MM.1S (cell line): ENCODE results near the gene EAF1.
"Not testable (repeated sequence)": the region's sequence is repeated elsewhere in the genome, so short reads cannot be mapped to it uniquely, and the experiment has no call there.

Source experiments
- DNase-seq: peaks from one replicate; pipeline ENCODE4 v3.0.0-alpha.2; 2015
- H2AFZ ChIP-seq: fragments of 300-600 bp; sonication (generic); 2 replicates; pipeline ENCODE4 v1.6.0; 2016; ENCODE audit warnings: antibody characterized with exemption, low read length
- H3F3A ChIP-seq: fragments of 300-600 bp; sonication (generic); 2 replicates; pipeline ENCODE4 v1.6.1; 2016; ENCODE audit warnings: mild to moderate bottlenecking, antibody characterized with exemption, low read length, moderate library complexity, mixed read lengths; ENCODE audit not compliant: insufficient read depth
- H3K27ac ChIP-seq: fragments of 300-600 bp; sonication (generic); 2 replicates; pipeline ENCODE4 v1.5.1; 2016; ENCODE audit warnings: mild to moderate bottlenecking, low read length
- H3K27me3 ChIP-seq: fragments of 300-600 bp; sonication (generic); replicated peaks from 2 replicates; pipeline ENCODE4 v1.6.0; 2016; ENCODE audit warnings: low read length; ENCODE audit not compliant: insufficient read depth
- H3K36me3 ChIP-seq: fragments of 300-600 bp; sonication (generic); replicated peaks from 2 replicates; pipeline ENCODE4 v1.6.1; 2016; ENCODE audit warnings: mild to moderate bottlenecking, low read length, mixed read lengths; ENCODE audit not compliant: insufficient read depth
- H3K4me1 ChIP-seq: fragments of 300-600 bp; sonication (generic); 2 replicates; pipeline ENCODE4 v1.6.1; 2016; ENCODE audit warnings: low read length, mixed read lengths
- H3K4me2 ChIP-seq: fragments of 300-600 bp; sonication (generic); 2 replicates; pipeline ENCODE4 v1.6.0; 2016; ENCODE audit warnings: low read depth, low read length
- H3K4me3 ChIP-seq: fragments of 300-600 bp; sonication (generic); 2 replicates; pipeline ENCODE4 v1.5.1; 2016; ENCODE audit warnings: low read length, mixed read lengths
- H3K79me2 ChIP-seq: fragments of 300-600 bp; sonication (generic); 2 replicates; pipeline ENCODE4 v1.6.1; 2016; ENCODE audit warnings: mixed run types, low read length, mixed read lengths
- H3K9ac ChIP-seq: fragments of 300-600 bp; sonication (generic); 2 replicates; pipeline ENCODE4 v1.6.1; 2016; ENCODE audit warnings: low read length, mixed read lengths
- H3K9me2 ChIP-seq: fragments of 300-600 bp; sonication (generic); replicated peaks from 2 replicates; pipeline ENCODE4 v1.6.1; 2016; ENCODE audit warnings: mild to moderate bottlenecking, low read length, mixed read lengths; ENCODE audit not compliant: insufficient read depth
- H3K9me3 ChIP-seq: fragments of 300-600 bp; sonication (generic); replicated peaks from 2 replicates; pipeline ENCODE4 v1.6.1; 2016; ENCODE audit warnings: mild to moderate bottlenecking, low read length, mixed read lengths; ENCODE audit not compliant: insufficient read depth
- H4K20me1 ChIP-seq: fragments of 300-600 bp; sonication (generic); 2 replicates; pipeline ENCODE4 v1.6.1; 2016; ENCODE audit warnings: mild to moderate bottlenecking, low read length, moderate library complexity, mixed read lengths; ENCODE audit not compliant: insufficient read depth
- EZH2 ChIP-seq: fragments of 300-600 bp; sonication (generic); optimal IDR thresholded peaks from 2 replicates; pipeline ENCODE3; 2017; ENCODE audit warnings: low read depth, mild to moderate bottlenecking, antibody characterized with exemption, low read length, mixed read lengths
- EZH2phosphoT487 ChIP-seq: fragments of 300-600 bp; sonication (generic); IDR thresholded peaks from 2 replicates; pipeline ENCODE4 v1.6.1; 2018; ENCODE audit warnings: antibody characterized with exemption, low read length
- TF ChIP-seq, protein P1 (sequence below): fragments of 300-600 bp; sonication (generic); IDR thresholded peaks from 2 replicates; pipeline ENCODE4 v1.5.1; 2016; ENCODE audit warnings: antibody characterized with exemption, low read length, mixed read lengths

EAF1 gene

DNA sequence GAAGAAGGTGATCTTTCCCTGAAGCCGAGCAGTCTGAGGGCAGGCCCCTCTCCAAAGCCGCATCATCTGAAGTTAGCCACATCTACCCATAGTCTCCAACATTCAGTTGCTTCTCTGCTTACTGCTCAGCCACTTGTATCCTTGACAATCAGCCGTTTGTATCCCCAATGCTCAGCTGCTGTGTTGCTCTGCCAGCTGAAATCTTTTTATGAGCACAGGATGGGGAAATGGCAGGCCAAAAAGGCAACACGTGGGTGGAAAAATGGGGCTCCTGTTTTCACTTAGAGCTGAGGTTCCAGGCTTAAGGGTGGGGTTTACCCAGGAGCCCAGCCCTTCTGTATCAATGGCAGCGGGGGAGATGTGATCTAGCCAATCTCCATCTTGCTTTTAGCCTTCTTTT, 36.4 kb upstream of the EAF1 start:
- Histone ChIP-seq H3K27ac (no peak overlapping the region), H3K9ac (no peak overlapping the region), H3K9me2 (no peaks in the 10 kb centered on the region), H3K36me3 (no peaks in the 10 kb centered on the region), H3K4me1 (peaks cover 15% of the 10 kb centered on the region), H3K27me3 (no peaks in the 10 kb centered on the region), H3K79me2 (no peaks in the 10 kb centered on the region), H3K4me2 (no peak overlapping the region), H3K9me3 (no peaks in the 10 kb centered on the region), H3F3A (peaks cover 4% of the 10 kb centered on the region; the same call in 1 of the 2 replicates), H2AFZ (no peak overlapping the region), H3K4me3 (no peak overlapping the region), H4K20me1 (no peaks in the 10 kb centered on the region)
- DNase-seq = no peak
- TF ChIP-seq EZH2 = no peak
- TF ChIP-seq, protein P1, sequence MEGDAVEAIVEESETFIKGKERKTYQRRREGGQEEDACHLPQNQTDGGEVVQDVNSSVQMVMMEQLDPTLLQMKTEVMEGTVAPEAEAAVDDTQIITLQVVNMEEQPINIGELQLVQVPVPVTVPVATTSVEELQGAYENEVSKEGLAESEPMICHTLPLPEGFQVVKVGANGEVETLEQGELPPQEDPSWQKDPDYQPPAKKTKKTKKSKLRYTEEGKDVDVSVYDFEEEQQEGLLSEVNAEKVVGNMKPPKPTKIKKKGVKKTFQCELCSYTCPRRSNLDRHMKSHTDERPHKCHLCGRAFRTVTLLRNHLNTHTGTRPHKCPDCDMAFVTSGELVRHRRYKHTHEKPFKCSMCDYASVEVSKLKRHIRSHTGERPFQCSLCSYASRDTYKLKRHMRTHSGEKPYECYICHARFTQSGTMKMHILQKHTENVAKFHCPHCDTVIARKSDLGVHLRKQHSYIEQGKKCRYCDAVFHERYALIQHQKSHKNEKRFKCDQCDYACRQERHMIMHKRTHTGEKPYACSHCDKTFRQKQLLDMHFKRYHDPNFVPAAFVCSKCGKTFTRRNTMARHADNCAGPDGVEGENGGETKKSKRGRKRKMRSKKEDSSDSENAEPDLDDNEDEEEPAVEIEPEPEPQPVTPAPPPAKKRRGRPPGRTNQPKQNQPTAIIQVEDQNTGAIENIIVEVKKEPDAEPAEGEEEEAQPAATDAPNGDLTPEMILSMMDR = no peak
- TF ChIP-seq EZH2phosphoT487 = no peak

DNA sequence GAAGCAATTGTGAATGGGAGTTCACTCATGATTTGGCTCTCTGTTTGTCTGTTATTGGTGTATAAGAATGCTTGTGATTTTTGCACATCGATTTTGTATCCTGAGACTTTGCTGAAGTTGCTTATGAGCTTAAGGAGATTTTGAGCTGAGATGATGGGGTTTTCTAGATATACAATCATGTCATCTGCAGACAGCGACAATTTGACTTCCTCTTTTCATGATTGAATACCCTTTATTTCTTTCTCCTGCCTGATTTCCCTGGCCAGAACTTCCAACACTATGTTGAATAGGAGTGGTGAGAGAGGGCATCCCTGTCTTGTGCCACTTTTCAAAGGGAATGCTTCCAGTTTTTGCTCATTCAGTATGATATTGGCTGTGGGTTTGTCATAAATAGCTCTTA, 34.1 kb upstream of the EAF1 start:
- not testable (repeated sequence) for H3K4me1 ChIP-seq, H3F3A ChIP-seq, DNase-seq, H3K9me2 ChIP-seq, H3K36me3 ChIP-seq, H3K9me3 ChIP-seq, H3K9ac ChIP-seq, H4K20me1 ChIP-seq, H3K79me2 ChIP-seq, H2AFZ ChIP-seq, H3K4me3 ChIP-seq, H3K27ac ChIP-seq, H3K4me2 ChIP-seq, H3K27me3 ChIP-seq

DNA sequence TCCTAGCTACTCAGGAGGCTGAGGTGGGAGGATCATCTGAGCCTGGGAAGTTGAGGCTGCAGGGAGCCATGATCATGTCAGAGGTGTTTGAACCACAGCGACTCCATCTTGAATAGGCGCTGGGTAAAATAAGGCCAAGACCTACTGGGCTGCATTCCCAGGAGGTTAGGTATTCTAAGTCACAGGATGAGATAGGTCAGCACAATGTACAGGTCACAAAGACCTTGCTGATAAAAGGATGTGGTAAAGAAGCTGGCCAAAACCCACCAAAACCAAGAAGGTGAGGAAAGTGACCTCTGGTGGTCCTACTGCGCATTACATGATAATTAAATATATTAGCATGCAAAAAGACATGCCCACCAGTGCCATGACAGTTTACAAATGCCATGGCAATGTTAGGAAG, 28.7 kb upstream of the EAF1 start:
- H3K4me3 ChIP-seq, H3K4me2 ChIP-seq, H3K36me3 ChIP-seq, H3K9me2 ChIP-seq, H3K9ac ChIP-seq, H3F3A ChIP-seq, H3K79me2 ChIP-seq, H2AFZ ChIP-seq, H3K4me1 ChIP-seq, H3K27ac ChIP-seq, H3K27me3 ChIP-seq, H4K20me1 ChIP-seq, H3K9me3 ChIP-seq: not testable (repeated sequence)
- DNase-seq = peak; percentile 57
- TF ChIP-seq, protein P1 = peak; percentile 53

DNA sequence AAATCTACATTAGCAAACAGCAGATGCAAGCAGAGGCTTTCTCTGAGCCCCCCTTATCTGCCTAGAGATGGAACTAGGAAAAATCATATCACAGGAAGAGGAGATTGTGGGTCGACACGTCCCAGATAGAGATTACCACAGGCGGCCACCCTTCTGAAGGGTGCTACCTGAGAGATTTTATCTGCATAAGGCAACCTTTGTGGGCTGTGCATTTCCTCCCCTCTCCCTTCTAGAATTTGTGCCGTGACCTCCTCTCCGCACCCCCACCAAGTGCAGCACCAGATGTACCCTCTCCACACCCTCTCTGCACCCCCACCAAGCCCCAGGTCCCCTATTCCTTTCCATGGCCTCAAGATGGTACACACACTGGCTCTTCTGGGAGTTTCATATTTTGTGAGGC, 27.4 kb upstream of the EAF1 start:
- Histone ChIP-seq H4K20me1 (no peaks in the 10 kb centered on the region), H3K27me3 (no peaks in the 10 kb centered on the region), H3K9me3 (no peaks in the 10 kb centered on the region), H2AFZ (no peak overlapping the region), H3K9me2 (no peaks in the 10 kb centered on the region), H3K36me3 (no peaks in the 10 kb centered on the region), H3K4me2 (no peak overlapping the region), H3F3A (no peaks in the 10 kb centered on the region), H3K9ac (no peak overlapping the region), H3K4me1 (no peaks in the 10 kb centered on the region; the same call in 1 of the 2 replicates), H3K79me2 (no peaks in the 10 kb centered on the region), H3K4me3 (no peak overlapping the region), H3K27ac (no peak overlapping the region)
- TF ChIP-seq, protein P1 = no peak
- no peak for DNase-seq
